Heart left ventricle (tissue), 16 donors: Measurements from ENCODE around the gene GPR84. TPM values are rescaled to one million over a fixed set of nuclear protein-coding genes. Genes with fewer than 3 reads are reported as not detected.

Experiments
- ATAC-seq, 4 donors: fragments of 200-7000 bp; cut with Tn5 transposase; one replicate each; pipeline ENCODE4 v1.9.1; 2020 to 2022; ENCODE audit warnings: moderate library complexity in 4 of 4, mild to moderate bottlenecking in 3 of 4, moderate number of reproducible peaks in 1 of 4
- DNase-seq, 5 donors: peaks; one replicate each; pipeline ENCODE4 v3.0.0-alpha.2; 2020
- H3K27ac ChIP-seq, 12 donors: fragments of 200-600 bp; sonication (generic) in 4 of 12; one replicate each; pipeline versions ENCODE4 v1.5.0 to v1.8.0; 2016 to 2022; ENCODE audit warnings: mild to moderate bottlenecking in 2 of 12
- H3K27me3 ChIP-seq, 9 donors: fragments of 200-600 bp; sonication (generic) in 2 of 9; one replicate each; pipeline versions ENCODE4 v1.5.1 to v1.8.0; 2016 to 2022; ENCODE audit warnings: mild to moderate bottlenecking in 3 of 9
- H3K36me3 ChIP-seq, 9 donors: fragments of 200-600 bp; sonication (generic) in 2 of 9; one replicate each; pipeline versions ENCODE4 v1.5.0 to v1.8.0; 2018 to 2022; ENCODE audit warnings: mild to moderate bottlenecking in 2 of 9
- H3K4me1 ChIP-seq, 12 donors: fragments of 200-600 bp; sonication (generic) in 4 of 12; one replicate each; pipeline versions ENCODE4 v1.5.0 to v1.8.0; 2016 to 2022; ENCODE audit warnings: mild to moderate bottlenecking in 3 of 12
- H3K4me3 ChIP-seq, 12 donors: fragments of 200-600 bp; sonication (generic) in 4 of 12; one replicate each; pipeline versions ENCODE4 v1.5.0 to v1.8.0; 2017 to 2022; ENCODE audit warnings: mild to moderate bottlenecking in 9 of 12, moderate library complexity in 4 of 12
- H3K9me3 ChIP-seq, 12 donors: fragments of 200-600 bp; sonication (generic) in 4 of 12; one replicate each; pipeline versions ENCODE4 v1.5.0 to v1.8.0; 2016 to 2022; ENCODE audit warnings: mild to moderate bottlenecking in 1 of 12
- POLR2A ChIP-seq, 2 donors: fragments of 450-650 bp; IDR thresholded peaks; one replicate each; pipeline ENCODE4 v1.6.1; 2017; ENCODE audit warnings: antibody characterized with exemption in 2 of 2, mild to moderate bottlenecking in 2 of 2, moderate library complexity in 2 of 2
- WGBS, 4 donors: extraction: QIAGEN DNeasy Blood & Tissue Kit in 2 of 4; methylation state at CpG; one replicate each; pipeline versions ENCODE4 v1.1.5 to v1.1.7; 2013 to 2018; 5-methylcytosine and 5-hydroxymethylcytosine counted together
- intact Hi-C, 10 donors: fragments of 100-400 bp; cut with DNase I; formaldehyde crosslinking; loops; one replicate each; pipeline versions ENCODE4 v1.11.1 to v1.14.2; 2022
- polyA plus RNA-seq, 2 donors: library from polyadenylated mRNA; stranded (reverse); fragments of 200-250 nt; gene quantifications; one replicate each; pipeline ENCODE4 v1.2.3, GENCODE V29; 2013
- total RNA-seq, 9 donors: library from RNA; depleted of rRNA in 2 of 9; stranded (reverse); fragments of >200 nt in 2 of 9; fragmentation: NEBNext Ultra II Directional in 3 of 9; extraction: Animal tissue kit (Norgen Biotek cat#: 25700) in 3 of 9; gene quantifications; one replicate each; pipeline versions ENCODE4 v1.1.0 to v1.2.4, GENCODE V29; 2016 to 2023
- TF ChIP-seq, protein P1 (sequence below), 12 donors: fragments of 200-600 bp; sonication (generic) in 4 of 12; IDR thresholded peaks; one replicate each; pipeline versions ENCODE4 v1.5.0 to v1.8.0; 2018 to 2022; ENCODE audit warnings: antibody characterized with exemption in 12 of 12, mild to moderate bottlenecking in 5 of 12
- donor health status: ischemic (EF 13 %, LVEDD 7.1; RV severe dilation, severe dysfunction).
- donor health status: healthy with polysubstance abuse.
- donor health status: DM: no; HTN: yes; CAD: no.
- donor health status: DM: no; HTN: no; CAD: no.
- donor health status: ischemic (EF 25% LVEDD 6.9; RV normal size, moderate dysfunction).
- donor health status: ischemic (EF 25% LVEDD 5.7; RV mildly dilated, moderate dysfunction).
- donor health status: healthy.
- donor health status: DM: yes; HTN: yes; CAD: no.
- donor health status: ischemic (EF 35%, LVEDD 5.7; RV mildly dilated, moderate dysfunction).
- donor health status: nonischemic (EF 11% LVEDD 7.7; RV severe dilation, severe dysfunction).
- donor health status: DM: yes; HTN: yes; CAD: no.
- donor health status: PGD.
- donor health status: ischemic (EF 29% LVEDD 5.4; RV normal size, mild dysfunction).
- donor health status: nonischemic (EF 23%, LVEDD 6.1; RV moderate dilation, normal function).

GPR84 gene
- total and polyA plus RNA-seq, 11 donors, result 0.21 to 4.4 (median 0.37) TPM; not detected in 6

DNA sequence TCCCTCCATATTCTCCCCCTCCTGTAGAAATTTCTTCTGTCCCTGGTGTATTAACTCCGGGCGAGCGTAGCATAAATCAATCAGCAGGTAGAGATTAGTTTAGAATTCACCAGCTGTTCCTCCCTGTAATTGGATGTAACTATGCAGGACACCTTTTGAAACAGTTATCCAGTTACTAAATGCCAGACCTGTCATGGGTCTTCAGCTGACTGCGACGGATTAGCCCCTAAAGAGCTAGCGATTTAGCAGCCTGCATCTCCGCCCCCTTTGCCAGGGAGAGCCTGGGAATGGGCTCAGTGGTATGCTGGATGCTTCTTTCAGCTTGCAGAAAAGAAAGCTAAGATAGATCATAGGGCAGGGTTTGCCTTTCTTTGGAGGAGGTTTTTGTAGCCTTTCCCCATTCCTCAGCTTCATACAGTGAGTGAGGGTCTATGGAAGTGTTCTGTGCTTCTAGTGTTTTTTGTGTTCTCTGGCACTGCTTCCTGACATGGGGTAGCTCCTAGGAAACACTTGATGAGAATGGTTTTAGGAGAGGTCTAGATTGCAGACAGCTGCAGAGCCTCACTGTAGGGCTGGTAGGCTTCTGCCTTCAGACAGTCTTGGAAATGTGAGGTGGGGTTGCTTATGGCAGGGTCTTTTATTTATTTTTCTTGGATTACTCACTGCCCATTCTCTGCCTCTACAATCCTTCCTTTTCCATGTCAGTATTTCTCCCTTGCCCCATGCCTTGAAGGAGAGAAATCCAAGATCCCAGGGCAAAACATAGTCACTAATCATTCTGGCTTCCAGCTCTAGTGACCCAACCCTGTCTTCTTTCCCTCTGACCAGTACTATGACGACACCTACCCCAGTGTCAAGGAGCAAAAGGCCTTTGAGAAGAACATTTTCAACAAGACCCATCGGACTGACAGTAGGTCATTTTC is 22.6 kb downstream of the GPR84 start:
- no peak for ATAC-seq
- Histone ChIP-seq H3K9me3 (no peaks in the 10 kb centered on the region), H3K27me3 (no peaks in the 10 kb centered on the region), H3K36me3 (peaks cover 0 to 66% (median 62%) of the 10 kb centered on the region in 9 donors), H3K4me3 (no peak overlapping the region), H3K27ac (no peak overlapping the region), H3K4me1 (peaks cover 2 to 35% (median 24%) of the 10 kb centered on the region in 12 donors)
- WGBS, 4 donors, result 81 to 87% (median 85%) methylated on average over 9 of the region's 9 CpGs
- intact Hi-C loops, result no loop called here
- no peak for DNase-seq
- TF ChIP-seq POLR2A (IDR thresholded peaks at IDR 0.05), result no peak

DNA sequence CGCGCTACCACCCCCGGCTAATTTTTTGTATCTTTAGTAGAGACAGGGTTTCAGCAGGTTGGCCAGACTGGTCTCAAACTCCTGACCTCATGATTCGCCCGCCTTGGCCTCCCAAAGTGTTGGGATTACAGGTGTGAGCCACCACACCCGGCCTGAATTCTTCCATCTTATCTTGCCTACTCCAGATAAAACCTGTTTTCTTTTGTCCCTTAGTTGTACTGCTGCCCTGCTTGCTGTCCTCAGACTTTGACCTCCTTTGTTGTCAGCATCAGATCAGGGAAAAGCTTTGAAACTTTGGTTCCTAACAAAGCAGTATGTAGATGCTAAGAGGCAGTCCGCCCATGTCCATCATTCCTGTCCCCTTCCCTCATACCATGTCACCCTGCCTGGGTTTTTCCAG is 23.4 kb downstream of the GPR84 start:
- no peak for ATAC-seq
- WGBS, 4 donors, result 88 to 90% (median 89%) methylated on average over 7 of the region's 7 CpGs
- peaks cover 0 to 59% (median 54%) of the 10 kb centered on the region in 9 donors for H3K36me3 ChIP-seq
- DNase-seq, result no peak
- TF ChIP-seq, protein P1, sequence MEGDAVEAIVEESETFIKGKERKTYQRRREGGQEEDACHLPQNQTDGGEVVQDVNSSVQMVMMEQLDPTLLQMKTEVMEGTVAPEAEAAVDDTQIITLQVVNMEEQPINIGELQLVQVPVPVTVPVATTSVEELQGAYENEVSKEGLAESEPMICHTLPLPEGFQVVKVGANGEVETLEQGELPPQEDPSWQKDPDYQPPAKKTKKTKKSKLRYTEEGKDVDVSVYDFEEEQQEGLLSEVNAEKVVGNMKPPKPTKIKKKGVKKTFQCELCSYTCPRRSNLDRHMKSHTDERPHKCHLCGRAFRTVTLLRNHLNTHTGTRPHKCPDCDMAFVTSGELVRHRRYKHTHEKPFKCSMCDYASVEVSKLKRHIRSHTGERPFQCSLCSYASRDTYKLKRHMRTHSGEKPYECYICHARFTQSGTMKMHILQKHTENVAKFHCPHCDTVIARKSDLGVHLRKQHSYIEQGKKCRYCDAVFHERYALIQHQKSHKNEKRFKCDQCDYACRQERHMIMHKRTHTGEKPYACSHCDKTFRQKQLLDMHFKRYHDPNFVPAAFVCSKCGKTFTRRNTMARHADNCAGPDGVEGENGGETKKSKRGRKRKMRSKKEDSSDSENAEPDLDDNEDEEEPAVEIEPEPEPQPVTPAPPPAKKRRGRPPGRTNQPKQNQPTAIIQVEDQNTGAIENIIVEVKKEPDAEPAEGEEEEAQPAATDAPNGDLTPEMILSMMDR (IDR thresholded peaks at IDR 0.05), result no peak
- TF ChIP-seq POLR2A (IDR thresholded peaks at IDR 0.05), result no peak
- intact Hi-C loops, result no loop called here
- H3K4me3 ChIP-seq, result no peak overlapping the region
- H3K4me1 ChIP-seq, result peaks cover 2 to 40% (median 27%) of the 10 kb centered on the region in 12 donors
- H3K9me3 ChIP-seq, result no peaks in the 10 kb centered on the region
- H3K27ac ChIP-seq, result no peak overlapping the region
- no peaks in the 10 kb centered on the region for H3K27me3 ChIP-seq

DNA sequence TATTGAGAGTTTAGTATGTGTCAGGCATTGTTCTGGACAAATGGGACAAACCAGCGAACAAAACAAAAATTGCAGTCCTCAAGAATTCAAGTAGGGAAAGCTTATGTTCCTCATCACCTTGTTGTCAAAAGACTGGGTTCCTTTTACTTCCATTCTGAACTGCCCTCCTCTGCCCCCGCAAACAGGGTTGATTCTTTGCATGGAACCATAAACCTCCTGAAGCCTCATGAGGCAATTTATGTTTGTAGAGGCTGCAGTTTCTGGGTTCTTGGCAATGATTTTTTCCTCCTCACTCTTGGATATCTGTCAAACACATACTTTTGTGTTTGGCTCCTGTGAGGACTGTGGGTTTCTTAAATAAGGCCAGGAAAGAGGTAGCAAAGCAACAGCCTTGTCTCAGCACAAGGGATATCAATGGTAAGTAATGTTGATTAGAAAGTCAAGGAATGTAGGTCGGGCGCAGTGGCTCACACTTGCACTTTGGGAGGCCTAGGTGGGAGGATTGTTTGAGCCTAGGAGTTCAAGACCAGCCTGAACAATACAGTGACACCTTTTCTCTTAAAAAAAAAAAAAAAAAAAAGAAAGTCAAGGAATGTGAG is 25.5 kb downstream of the GPR84 start:
- WGBS, 4 donors, result 82 to 87% (median 84%) methylated on average over 4 of the region's 4 CpGs
- peaks cover 2 to 40% (median 27%) of the 10 kb centered on the region in 12 donors for H3K4me1 ChIP-seq
- H3K27ac ChIP-seq, result peak overlapping the region in 7 of 12 donors; percentile 8 to 84 (median 52)

DNA sequence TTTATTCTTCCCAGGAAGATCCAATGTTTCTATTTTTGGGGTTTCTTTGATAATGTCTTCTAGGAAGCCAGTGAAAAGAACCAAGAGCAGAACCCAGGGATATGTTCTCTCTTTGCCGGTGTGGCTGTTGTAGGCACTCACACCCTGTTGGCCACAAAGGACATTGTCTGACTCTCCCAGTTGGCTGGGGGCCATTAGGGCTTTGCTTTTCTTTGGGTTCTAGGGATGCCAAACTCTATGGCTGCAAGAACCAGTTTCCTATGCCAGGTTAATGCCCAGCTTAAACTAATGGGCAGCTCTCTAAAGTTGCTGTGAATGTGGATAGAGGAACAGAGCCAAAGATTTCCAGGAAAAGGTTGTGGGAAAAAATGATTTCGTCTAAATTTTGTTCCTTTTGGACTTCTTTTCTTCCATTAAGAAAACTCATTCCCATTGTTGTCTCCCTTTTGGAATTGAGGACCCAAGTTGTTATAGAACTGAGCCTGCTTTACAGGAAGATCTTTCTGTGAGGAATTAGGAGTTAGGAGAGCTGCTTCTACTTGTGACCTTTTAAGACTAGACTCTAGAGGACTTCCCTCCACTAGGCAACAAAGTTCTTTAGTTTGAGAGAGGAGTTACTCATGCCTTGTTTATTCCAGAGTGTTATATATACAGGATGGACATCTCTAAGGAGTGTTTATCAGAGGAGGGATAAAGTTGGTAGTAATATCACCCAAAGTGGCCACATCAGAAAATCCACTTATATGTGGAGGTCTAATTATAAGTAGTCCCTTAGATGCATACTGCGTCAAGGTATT is 26.2 kb downstream of the GPR84 start:
- H3K4me1 ChIP-seq, result peaks cover 2 to 40% (median 27%) of the 10 kb centered on the region in 12 donors
- WGBS, 4 donors, result 56 to 65% (median 61%) methylated on average over 3 of the region's 3 CpGs
- intact Hi-C loops, result no loop called here
- peak in 2 of 5 donors; percentile 23 to 55 for DNase-seq
- H3K27ac ChIP-seq, result peak overlapping the region in 11 of 12 donors; percentile 29 to 84 (median 66)
- ATAC-seq, result peak; percentile 37 to 63 (median 54)
- TF ChIP-seq, protein P1 (IDR thresholded peaks at IDR 0.05), result peak in 1 of 12 donors; percentile 3
- no peak for TF ChIP-seq POLR2A (IDR thresholded peaks at IDR 0.05)
- H3K4me3 ChIP-seq, result no peak overlapping the region
- no peaks in the 10 kb centered on the region for H3K9me3 ChIP-seq
- peaks cover 0 to 31% (median 26%) of the 10 kb centered on the region in 9 donors for H3K36me3 ChIP-seq
- H3K27me3 ChIP-seq, result no peaks in the 10 kb centered on the region

More for the DNA sequence above, 25.5 kb downstream of the GPR84 start:
- no peak for ATAC-seq
- H3K36me3 ChIP-seq, result peaks cover 0 to 38% (median 34%) of the 10 kb centered on the region in 9 donors
- no peaks in the 10 kb centered on the region for H3K9me3 ChIP-seq
- H3K4me3 ChIP-seq, result no peak overlapping the region
- TF ChIP-seq POLR2A (IDR thresholded peaks at IDR 0.05), result no peak
- TF ChIP-seq, protein P1 (IDR thresholded peaks at IDR 0.05), result no peak
- DNase-seq, result no peak
- intact Hi-C loops, result no loop called here
- no peaks in the 10 kb centered on the region for H3K27me3 ChIP-seq
